GM06990 (cell line): ENCODE measurements around the gene CSMD2.

Experiments
- DNase-seq: peaks from one replicate; pipeline ENCODE4 v3.0.0-alpha.2; 2011; ENCODE audit not compliant: insufficient read length; ENCODE audit errors: extremely low read depth
- H3K27me3 ChIP-seq: replicated peaks from 2 replicates; pipeline ENCODE4 v1.6.0; 2011; ENCODE audit warnings: low read length; ENCODE audit not compliant: control insufficient read depth, insufficient read depth
- H3K36me3 ChIP-seq: 2 replicates; pipeline ENCODE4 v1.5.1; 2011; ENCODE audit warnings: low read length; ENCODE audit not compliant: control insufficient read depth, insufficient read depth
- H3K4me3 ChIP-seq: replicated peaks from 2 replicates; pipeline ENCODE4 v1.5.1; 2011; ENCODE audit warnings: low read depth, mild to moderate bottlenecking, control low read depth, low read length
- TF ChIP-seq, protein P1 (sequence below): IDR thresholded peaks from 2 replicates; pipeline ENCODE4 v1.5.1; 2011; ENCODE audit warnings: low read length, control low read depth, mild to moderate bottlenecking, inconsistent platforms; ENCODE audit not compliant: insufficient read depth, poor library complexity, severe bottlenecking

Gene CSMD2

DNA sequence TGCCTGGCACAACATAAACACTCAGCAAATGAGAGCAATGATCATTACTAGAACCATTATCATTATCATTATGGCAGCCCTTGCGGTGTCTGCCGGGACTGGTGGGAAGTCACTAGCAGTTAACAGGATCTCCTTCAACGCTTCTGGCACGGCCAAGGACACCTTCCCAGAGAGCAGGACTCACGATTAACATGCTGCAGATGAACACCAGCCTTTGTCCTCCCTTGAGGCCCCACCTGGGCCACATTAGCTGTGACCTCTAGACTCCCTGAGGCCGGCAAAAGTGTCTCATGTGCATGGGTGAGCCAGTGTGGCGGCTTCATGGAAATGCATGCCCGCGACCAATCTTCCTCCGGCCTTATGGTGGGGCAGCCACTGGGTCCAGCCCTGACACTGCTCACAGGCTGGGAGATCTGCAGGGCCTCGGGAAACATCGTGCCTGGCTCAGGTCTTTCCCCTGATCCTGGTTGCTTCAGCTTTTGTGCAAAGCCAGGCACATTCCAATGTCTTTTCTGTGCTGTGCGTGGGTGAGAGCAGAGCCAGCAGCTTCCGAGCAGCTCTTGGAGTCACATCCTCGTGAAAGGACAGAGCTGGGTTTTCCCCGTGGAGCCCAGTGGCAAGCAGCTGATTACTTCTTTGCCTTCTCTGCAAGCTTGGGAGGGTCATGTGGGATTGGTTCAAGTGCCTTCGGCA, 193.9 kb downstream of the CSMD2 start:
- TF ChIP-seq, protein P1, sequence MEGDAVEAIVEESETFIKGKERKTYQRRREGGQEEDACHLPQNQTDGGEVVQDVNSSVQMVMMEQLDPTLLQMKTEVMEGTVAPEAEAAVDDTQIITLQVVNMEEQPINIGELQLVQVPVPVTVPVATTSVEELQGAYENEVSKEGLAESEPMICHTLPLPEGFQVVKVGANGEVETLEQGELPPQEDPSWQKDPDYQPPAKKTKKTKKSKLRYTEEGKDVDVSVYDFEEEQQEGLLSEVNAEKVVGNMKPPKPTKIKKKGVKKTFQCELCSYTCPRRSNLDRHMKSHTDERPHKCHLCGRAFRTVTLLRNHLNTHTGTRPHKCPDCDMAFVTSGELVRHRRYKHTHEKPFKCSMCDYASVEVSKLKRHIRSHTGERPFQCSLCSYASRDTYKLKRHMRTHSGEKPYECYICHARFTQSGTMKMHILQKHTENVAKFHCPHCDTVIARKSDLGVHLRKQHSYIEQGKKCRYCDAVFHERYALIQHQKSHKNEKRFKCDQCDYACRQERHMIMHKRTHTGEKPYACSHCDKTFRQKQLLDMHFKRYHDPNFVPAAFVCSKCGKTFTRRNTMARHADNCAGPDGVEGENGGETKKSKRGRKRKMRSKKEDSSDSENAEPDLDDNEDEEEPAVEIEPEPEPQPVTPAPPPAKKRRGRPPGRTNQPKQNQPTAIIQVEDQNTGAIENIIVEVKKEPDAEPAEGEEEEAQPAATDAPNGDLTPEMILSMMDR = no peak
- Histone ChIP-seq H3K36me3 (no peaks in the 10 kb centered on the region), H3K27me3 (peaks cover 2% of the 10 kb centered on the region; the same call in 1 of the 2 replicates), H3K4me3 (no peak overlapping the region)
- DNase-seq = no peak

GRCh38 chr1:33970148-33970825, 194.7 kb downstream of the CSMD2 start:
- DNase-seq = no peak
- TF ChIP-seq, protein P1 = no peak
- no peak overlapping the region for H3K4me3 ChIP-seq

GRCh38 chr1:33966346-33967141, 198.5 kb downstream of the CSMD2 start:
- Histone ChIP-seq H3K4me3 (no peak overlapping the region), H3K36me3 (no peaks in the 10 kb centered on the region), H3K27me3 (no peaks in the 10 kb centered on the region)
- DNase-seq = no peak
- TF ChIP-seq, protein P1 = no peak

More at GRCh38 chr1:33970148-33970825, 194.7 kb downstream of the CSMD2 start:
- peaks cover 2% of the 10 kb centered on the region; the same call in 1 of the 2 replicates for H3K27me3 ChIP-seq
- H3K36me3 ChIP-seq = no peaks in the 10 kb centered on the region

- no peaks in the 10 kb centered on the region for H3K36me3 ChIP-seq
- H3K4me3 ChIP-seq = no peak overlapping the region
- TF ChIP-seq, protein P1 = no peak
- no peak for DNase-seq
- H3K27me3 ChIP-seq = no peaks in the 10 kb centered on the region; the same call in 1 of the 2 replicates
These were observed 199.9 kb downstream of the CSMD2 start for GRCh38 chr1:33965086-33965485.

DNA sequence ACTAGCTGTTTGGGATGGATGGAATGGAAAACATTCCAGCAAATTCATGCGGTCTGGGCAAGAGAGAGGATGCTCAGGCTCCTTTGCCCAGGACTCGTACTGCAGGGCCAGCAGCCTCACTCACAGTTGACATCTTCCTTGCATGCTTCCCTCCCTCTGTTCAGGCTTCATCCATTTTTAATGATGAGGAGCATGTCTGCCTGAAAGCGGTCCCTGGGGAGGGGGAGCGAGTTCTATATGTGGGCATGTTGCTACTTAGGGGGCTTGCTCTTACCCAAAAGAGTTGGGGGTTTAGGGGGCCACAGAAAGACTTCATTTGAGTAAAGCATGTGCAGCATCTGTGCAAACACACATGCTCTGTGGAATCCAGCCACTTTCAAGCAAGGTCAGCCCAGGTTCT, 203.0 kb downstream of the CSMD2 start:
- Histone ChIP-seq H3K36me3 (no peaks in the 10 kb centered on the region), H3K27me3 (no peaks in the 10 kb centered on the region; the same call in 1 of the 2 replicates), H3K4me3 (no peak overlapping the region)
- no peak for DNase-seq
- TF ChIP-seq, protein P1 = no peak
